Measurements from ENCODE around the gene MS4A6A.
"Not testable (repeated sequence)": the region's sequence is repeated elsewhere in the genome, so short reads cannot be mapped to it uniquely, and the experiment has no call there.

MS4A6A gene

DNA sequence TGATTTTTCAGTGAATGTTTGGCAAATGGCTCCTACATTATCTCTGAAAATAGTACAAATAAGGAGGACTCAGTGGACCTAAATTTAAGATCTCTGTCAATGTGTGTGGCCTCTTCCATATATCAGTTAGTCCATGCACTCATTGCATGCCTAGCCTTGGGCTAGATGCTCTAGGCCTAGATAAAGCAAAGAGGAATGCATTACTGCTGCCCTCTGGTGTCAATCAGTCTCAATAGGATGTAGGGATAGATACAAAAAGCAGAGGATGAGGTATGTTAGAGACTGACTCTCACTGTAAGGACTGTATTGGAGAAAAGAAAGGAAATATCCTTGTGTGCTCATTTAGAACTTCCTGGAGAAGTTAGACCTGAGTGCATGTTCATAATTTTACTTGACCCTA lies 52.4 kb downstream of the MS4A6A start:
- no peak overlapping the region for H3K4me3 Mint-ChIP-seq
- no peak for DNase-seq (ENCODE audit: low spot score)
- H3K4me1 Mint-ChIP-seq (ENCODE audit: low read depth): no peaks in the 10 kb centered on the region
- no peaks in the 10 kb centered on the region for H3K27me3 Mint-ChIP-seq (ENCODE audit: low read depth)
- no peak overlapping the region for H3K27ac Mint-ChIP-seq
- no peaks in the 10 kb centered on the region for H3K9me3 Mint-ChIP-seq
- H3K36me3 Mint-ChIP-seq (ENCODE audit: low read depth): no peaks in the 10 kb centered on the region

- Mint-ChIP-seq H3K36me3 (ENCODE audit: low read depth) (no peaks in the 10 kb centered on the region), H3K27ac (no peak overlapping the region), H3K4me3 (no peak overlapping the region), H3K27me3 (ENCODE audit: low read depth) (no peaks in the 10 kb centered on the region), H3K9me3 (no peaks in the 10 kb centered on the region), H3K4me1 (ENCODE audit: low read depth) (no peaks in the 10 kb centered on the region)
- DNase-seq (ENCODE audit: low spot score): no peak
These were observed 53.0 kb downstream of the MS4A6A start for GRCh38 chr11:60129853-60130252.

GRCh38 chr11:60128866-60129265 lies 54.0 kb downstream of the MS4A6A start:
- H3K36me3 Mint-ChIP-seq (ENCODE audit: low read depth); H3K27me3 Mint-ChIP-seq (ENCODE audit: low read depth); H3K4me3 Mint-ChIP-seq; H3K27ac Mint-ChIP-seq; DNase-seq (ENCODE audit: low spot score); H3K9me3 Mint-ChIP-seq; H3K4me1 Mint-ChIP-seq (ENCODE audit: low read depth): not testable (repeated sequence)

GRCh38 chr11:60128376-60128775 lies 54.5 kb downstream of the MS4A6A start:
- Mint-ChIP-seq H3K36me3 (ENCODE audit: low read depth) (no peaks in the 10 kb centered on the region), H3K27ac (no peak overlapping the region)

DNA sequence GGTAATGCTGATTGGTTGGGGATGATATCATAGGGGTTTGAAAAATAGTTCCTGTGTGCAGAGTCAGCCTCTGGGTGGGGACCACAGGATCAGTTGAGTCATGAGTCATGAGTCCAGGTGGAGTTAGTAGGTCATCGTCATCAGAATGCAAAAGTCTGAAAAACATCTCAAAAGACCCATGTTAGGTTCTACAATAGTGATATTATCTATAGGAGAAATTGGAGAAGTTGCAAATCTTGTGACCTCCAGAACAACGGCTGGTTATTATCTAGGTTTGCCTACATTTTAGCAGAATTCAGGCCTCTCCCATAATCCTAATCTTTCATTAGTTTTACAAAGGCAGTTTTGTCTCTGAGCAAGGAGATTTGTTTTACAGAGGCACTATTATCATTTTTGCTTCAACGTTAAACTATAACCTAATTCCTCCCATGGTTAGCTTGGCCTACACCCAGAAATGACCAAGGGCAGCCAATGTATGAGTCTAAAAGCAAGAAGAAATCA lies 55.5 kb downstream of the MS4A6A start:
- H3K27ac Mint-ChIP-seq: no peak overlapping the region
- H3K36me3 Mint-ChIP-seq (ENCODE audit: low read depth): no peaks in the 10 kb centered on the region
- no peaks in the 10 kb centered on the region for H3K27me3 Mint-ChIP-seq (ENCODE audit: low read depth)
- H3K4me3 Mint-ChIP-seq: no peak overlapping the region
- no peaks in the 10 kb centered on the region for H3K4me1 Mint-ChIP-seq (ENCODE audit: low read depth)
- no peaks in the 10 kb centered on the region for H3K9me3 Mint-ChIP-seq
- no peak for DNase-seq (ENCODE audit: low spot score)

More at GRCh38 chr11:60128376-60128775, 54.5 kb downstream of the MS4A6A start:
- DNase-seq (ENCODE audit: low spot score): no peak
- no peaks in the 10 kb centered on the region for H3K4me1 Mint-ChIP-seq (ENCODE audit: low read depth)
- no peaks in the 10 kb centered on the region for H3K27me3 Mint-ChIP-seq (ENCODE audit: low read depth)
- H3K9me3 Mint-ChIP-seq: no peaks in the 10 kb centered on the region
- no peak overlapping the region for H3K4me3 Mint-ChIP-seq

GRCh38 chr11:60125956-60126585 lies 56.8 kb downstream of the MS4A6A start:
- H3K9me3 Mint-ChIP-seq: no peaks in the 10 kb centered on the region
- DNase-seq (ENCODE audit: low spot score): no peak
- no peak overlapping the region for H3K27ac Mint-ChIP-seq
- no peaks in the 10 kb centered on the region for H3K36me3 Mint-ChIP-seq (ENCODE audit: low read depth)
- no peak overlapping the region for H3K4me3 Mint-ChIP-seq
- H3K4me1 Mint-ChIP-seq (ENCODE audit: low read depth): no peaks in the 10 kb centered on the region
- H3K27me3 Mint-ChIP-seq (ENCODE audit: low read depth): no peaks in the 10 kb centered on the region

DNA sequence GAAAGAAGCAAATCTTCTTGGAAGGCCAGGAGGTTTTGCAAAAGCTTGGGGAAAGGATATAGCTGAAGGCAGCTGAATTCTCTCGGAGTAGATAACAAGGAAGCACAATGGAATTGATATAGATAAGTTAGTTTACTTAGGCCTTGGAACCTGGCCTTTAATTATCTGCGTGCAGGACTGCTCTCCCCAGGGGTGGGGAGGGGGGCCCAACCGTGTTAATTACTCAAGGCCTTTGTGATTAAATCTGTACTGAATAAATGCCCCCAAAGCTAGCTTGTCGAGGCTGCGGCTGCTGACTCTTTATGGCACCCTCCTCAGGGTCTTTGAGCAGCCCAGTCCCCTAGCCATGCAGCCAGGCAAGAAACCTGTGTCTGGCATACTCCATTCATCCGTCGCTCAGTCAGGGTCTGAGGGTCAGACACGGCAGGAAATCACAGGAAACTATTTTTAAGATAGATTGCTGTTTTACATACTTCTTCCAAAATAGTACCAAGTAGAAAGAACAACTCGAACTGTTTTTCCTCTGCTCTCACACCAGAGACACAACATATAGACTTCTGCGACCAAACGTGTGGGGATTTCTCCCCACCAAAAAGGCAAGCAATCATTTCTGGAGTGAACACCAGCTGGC lies 58.0 kb downstream of the MS4A6A start:
- DNase-seq (ENCODE audit: low spot score): no peak
- Mint-ChIP-seq H3K4me3 (no peak overlapping the region), H3K27me3 (ENCODE audit: low read depth) (no peaks in the 10 kb centered on the region), H3K4me1 (ENCODE audit: low read depth) (no peaks in the 10 kb centered on the region), H3K27ac (no peak overlapping the region), H3K9me3 (no peaks in the 10 kb centered on the region), H3K36me3 (ENCODE audit: low read depth) (no peaks in the 10 kb centered on the region)
